ENCODE data around the gene LIMK2. TPM values are rescaled to one million over a fixed set of nuclear protein-coding genes. Genes with fewer than 3 reads are reported as not detected.

LIMK2 gene
- total and polyA plus RNA-seq, 9 of the 15 experiments (the other 6 are each of a cell fraction or from before 2014, with no cell fraction given): 1.1 to 14.5 (median 8.5) TPM

DNA sequence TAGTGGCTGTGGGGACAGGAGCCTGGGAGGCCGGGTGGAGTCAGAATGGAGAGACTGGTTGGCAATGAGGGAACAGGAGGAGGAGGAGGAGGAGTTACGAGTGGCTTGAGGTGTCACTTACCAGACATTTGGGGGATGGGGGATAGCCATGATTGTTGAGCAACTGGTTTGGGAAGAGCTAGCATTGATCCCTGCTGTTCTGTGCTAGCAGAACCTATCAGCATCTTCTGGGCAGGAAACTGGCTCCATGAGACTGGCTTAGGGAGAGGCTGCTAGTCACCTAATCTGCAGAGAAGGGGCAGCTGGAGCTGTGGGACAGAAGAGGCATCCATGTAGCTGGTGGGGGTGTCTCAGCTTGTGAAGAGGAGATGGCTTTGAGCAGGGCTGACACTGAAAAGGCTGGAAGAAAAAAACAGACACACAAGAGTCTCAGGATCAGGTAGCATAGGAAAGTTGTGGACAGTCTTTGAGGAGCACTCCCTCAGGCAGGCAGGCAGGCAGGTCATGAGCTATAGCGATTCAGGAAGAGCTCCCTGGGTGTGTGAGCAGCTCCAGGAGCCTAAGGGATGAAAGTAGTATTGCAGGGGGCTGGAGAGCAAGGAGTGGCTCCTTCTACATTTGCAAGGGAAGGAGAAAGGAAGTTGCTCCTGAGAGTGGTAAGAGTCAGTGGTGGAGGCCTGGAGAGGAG lies 57.9 kb downstream of the LIMK2 start:
- Histone ChIP-seq H3K27me3 (ENCODE audit: control insufficient read depth in 2 of 2, insufficient read depth in 2 of 2, low read length in 2 of 2) (no peaks in the 10 kb centered on the region), H3K4me1 (replicated peaks in 1 of 2; ENCODE audit: control insufficient read depth in 2 of 2, insufficient read depth in 2 of 2, low read length in 2 of 2) (no peaks in the 10 kb centered on the region; a peak in 1 of 5 replicates), H3K9me3 (replicated peaks; ENCODE audit: control insufficient read depth, insufficient read depth, low read depth, low read length) (no peaks in the 10 kb centered on the region), H3K9me1 (ENCODE audit: control insufficient read depth, insufficient read depth, low read length) (no peaks in the 10 kb centered on the region), H3K36me3 (ENCODE audit: control insufficient read depth, insufficient read depth, low read length) (peaks cover 14% of the 10 kb centered on the region; the same call in 2 of the 3 replicates), H3K4me3 (no peak overlapping the region), H3K9ac (ENCODE audit: insufficient read depth in 1 of 2, low read depth in 2 of 2, low read length in 2 of 2) (no peak overlapping the region), H4K20me1 (replicated peaks; ENCODE audit: control insufficient read depth, insufficient read depth, low read length) (no peaks in the 10 kb centered on the region), H2AFZ (ENCODE audit: low read depth, low read length) (no peak overlapping the region), H3K27ac (ENCODE audit: extremely low read depth, low read depth, low read length) (no peak overlapping the region), H3K79me2 (ENCODE audit: control insufficient read depth, insufficient read depth, low read length) (no peaks in the 10 kb centered on the region), H3K4me2 (ENCODE audit: insufficient read depth, low read length) (no peak overlapping the region)
- DNase-seq (ENCODE audit: extremely low read depth in 1 of 4, low spot score in 3 of 4) (no peak), ATAC-seq (no peak), FAIRE-seq (no peak)
- WGBS (ENCODE audit: insufficient coverage, low coverage, missing lambda C conversion rate): 22% methylated on average over 1 of the region's 3 CpGs
- TF ChIP-seq JUNB (CRISPR knock-in tag; conservative IDR thresholded peaks at IDR 0.05) (no peak), ZSCAN29 (IDR thresholded peaks at IDR 0.05) (no peak), ZNF197 (CRISPR knock-in tag; IDR thresholded peaks at IDR 0.05; ENCODE audit: low read depth) (no peak), POLR2AphosphoS2 (IDR thresholded peaks at IDR 0.05; ENCODE audit: low read length) (no peak), PML (IDR thresholded peaks at IDR 0.05; ENCODE audit: low read length) (no peak), ZNF707 (CRISPR knock-in tag; conservative IDR thresholded peaks at IDR 0.05) (no peak), MED1 (CRISPR knock-in tag; IDR thresholded peaks at IDR 0.05; ENCODE audit: borderline replicate concordance) (no peak)
- TF ChIP-seq, protein P1, sequence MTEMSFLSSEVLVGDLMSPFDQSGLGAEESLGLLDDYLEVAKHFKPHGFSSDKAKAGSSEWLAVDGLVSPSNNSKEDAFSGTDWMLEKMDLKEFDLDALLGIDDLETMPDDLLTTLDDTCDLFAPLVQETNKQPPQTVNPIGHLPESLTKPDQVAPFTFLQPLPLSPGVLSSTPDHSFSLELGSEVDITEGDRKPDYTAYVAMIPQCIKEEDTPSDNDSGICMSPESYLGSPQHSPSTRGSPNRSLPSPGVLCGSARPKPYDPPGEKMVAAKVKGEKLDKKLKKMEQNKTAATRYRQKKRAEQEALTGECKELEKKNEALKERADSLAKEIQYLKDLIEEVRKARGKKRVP (CRISPR knock-in tag; IDR thresholded peaks at IDR 0.05): no peak
- TF ChIP-seq, protein P2, sequence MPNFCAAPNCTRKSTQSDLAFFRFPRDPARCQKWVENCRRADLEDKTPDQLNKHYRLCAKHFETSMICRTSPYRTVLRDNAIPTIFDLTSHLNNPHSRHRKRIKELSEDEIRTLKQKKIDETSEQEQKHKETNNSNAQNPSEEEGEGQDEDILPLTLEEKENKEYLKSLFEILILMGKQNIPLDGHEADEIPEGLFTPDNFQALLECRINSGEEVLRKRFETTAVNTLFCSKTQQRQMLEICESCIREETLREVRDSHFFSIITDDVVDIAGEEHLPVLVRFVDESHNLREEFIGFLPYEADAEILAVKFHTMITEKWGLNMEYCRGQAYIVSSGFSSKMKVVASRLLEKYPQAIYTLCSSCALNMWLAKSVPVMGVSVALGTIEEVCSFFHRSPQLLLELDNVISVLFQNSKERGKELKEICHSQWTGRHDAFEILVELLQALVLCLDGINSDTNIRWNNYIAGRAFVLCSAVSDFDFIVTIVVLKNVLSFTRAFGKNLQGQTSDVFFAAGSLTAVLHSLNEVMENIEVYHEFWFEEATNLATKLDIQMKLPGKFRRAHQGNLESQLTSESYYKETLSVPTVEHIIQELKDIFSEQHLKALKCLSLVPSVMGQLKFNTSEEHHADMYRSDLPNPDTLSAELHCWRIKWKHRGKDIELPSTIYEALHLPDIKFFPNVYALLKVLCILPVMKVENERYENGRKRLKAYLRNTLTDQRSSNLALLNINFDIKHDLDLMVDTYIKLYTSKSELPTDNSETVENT (CRISPR knock-in tag; IDR thresholded peaks at IDR 0.05): no peak
- TF ChIP-seq, protein P3, sequence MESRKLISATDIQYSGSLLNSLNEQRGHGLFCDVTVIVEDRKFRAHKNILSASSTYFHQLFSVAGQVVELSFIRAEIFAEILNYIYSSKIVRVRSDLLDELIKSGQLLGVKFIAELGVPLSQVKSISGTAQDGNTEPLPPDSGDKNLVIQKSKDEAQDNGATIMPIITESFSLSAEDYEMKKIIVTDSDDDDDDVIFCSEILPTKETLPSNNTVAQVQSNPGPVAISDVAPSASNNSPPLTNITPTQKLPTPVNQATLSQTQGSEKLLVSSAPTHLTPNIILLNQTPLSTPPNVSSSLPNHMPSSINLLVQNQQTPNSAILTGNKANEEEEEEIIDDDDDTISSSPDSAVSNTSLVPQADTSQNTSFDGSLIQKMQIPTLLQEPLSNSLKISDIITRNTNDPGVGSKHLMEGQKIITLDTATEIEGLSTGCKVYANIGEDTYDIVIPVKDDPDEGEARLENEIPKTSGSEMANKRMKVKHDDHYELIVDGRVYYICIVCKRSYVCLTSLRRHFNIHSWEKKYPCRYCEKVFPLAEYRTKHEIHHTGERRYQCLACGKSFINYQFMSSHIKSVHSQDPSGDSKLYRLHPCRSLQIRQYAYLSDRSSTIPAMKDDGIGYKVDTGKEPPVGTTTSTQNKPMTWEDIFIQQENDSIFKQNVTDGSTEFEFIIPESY (CRISPR knock-in tag; IDR thresholded peaks at IDR 0.05): no peak
- TF ChIP-seq, protein P4, sequence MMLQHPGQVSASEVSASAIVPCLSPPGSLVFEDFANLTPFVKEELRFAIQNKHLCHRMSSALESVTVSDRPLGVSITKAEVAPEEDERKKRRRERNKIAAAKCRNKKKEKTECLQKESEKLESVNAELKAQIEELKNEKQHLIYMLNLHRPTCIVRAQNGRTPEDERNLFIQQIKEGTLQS (IDR thresholded peaks at IDR 0.05): no peak
- TF ChIP-seq, protein P4 (CRISPR knock-in tag; conservative IDR thresholded peaks at IDR 0.05): no peak
- intact Hi-C loops (cut with micrococcal nuclease): no loop called here
- ChIA-PET CTCF (ENCODE audit: low intra/inter-chr PET ratio) (no interaction called here), POLR2A (interaction anchor here (1.0 to 1.3 kb wide), 2 partner anchors 10 to 12 kb away, joined by 3 to 7 read pairs; no protein-coding TSS in a partner anchor)
- in situ Hi-C loops (cut with MboI): no loop called here
- no TSS peak for BruUV-seq (replicated peaks)

All from K562 (cell line).